Measurements from ENCODE around the gene GABARAPL1.

DNA sequence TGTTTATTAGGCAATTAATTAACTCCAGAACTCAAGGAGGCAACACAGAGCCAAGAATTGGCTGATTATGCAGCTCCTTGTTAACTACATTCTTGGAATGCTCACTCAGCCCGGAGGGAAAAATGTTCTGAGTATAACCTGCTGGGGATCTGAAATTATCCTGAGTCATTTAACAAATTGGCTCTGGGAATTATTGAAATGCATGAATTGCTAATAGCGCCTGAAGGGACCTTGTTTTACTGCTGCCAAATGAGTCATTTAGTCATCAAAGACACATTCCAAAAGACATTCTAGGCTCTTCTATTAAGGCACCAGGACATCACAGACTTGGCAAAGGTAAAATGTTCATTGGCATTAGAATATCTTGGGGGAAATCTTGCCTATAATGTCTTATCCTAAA, 20.8 kb upstream of the GABARAPL1 start:
- no peak for TF ChIP-seq CTCF (IDR thresholded peaks at IDR 0.05)
- TF ChIP-seq EZH2 (IDR thresholded peaks at IDR 0.05; ENCODE audit: borderline replicate concordance, insufficient read depth, low read depth, low read length, poor library complexity, severe bottlenecking) = no peak
